ENCODE measurements around the gene SUPV3L1. TPM values are rescaled to one million over a fixed set of nuclear protein-coding genes. Genes with fewer than 3 reads are reported as not detected.

SUPV3L1 gene
- total RNA-seq, 2 experiments from 2014 or later = 78.1 to 78.7 TPM

DNA sequence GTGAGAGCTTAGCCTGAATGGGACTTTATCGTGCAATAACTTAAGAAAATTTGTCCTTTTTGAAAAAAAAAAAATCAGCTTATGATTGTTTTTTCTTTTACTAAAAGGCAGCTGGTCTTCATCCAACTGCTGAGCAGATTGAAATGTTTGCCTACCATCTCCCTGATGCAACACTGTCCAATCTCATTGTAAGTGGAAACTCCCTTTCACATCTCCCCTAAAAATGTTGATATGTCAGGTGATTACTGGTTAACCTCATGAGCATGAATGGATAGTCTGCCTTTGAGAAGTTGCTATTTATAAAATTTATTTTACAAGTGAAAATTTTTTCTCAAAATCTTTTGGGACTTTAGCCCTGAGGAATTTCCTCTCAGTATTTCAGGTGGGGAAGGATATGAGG, 22.3 kb downstream of the SUPV3L1 start:
- ChIA-PET CTCF (no interaction called here), POLR2A (no interaction called here)
- Mint-ChIP-seq H3K9me3 (no peaks in the 10 kb centered on the region), H3K36me3 (ENCODE audit: low read depth) (peaks cover 81% of the 10 kb centered on the region), H3K4me3 (no peak overlapping the region), H3K4me1 (ENCODE audit: low read depth) (no peaks in the 10 kb centered on the region), H3K27me3 (no peaks in the 10 kb centered on the region), H3K27ac (no peak overlapping the region)
- TF ChIP-seq, protein P1, sequence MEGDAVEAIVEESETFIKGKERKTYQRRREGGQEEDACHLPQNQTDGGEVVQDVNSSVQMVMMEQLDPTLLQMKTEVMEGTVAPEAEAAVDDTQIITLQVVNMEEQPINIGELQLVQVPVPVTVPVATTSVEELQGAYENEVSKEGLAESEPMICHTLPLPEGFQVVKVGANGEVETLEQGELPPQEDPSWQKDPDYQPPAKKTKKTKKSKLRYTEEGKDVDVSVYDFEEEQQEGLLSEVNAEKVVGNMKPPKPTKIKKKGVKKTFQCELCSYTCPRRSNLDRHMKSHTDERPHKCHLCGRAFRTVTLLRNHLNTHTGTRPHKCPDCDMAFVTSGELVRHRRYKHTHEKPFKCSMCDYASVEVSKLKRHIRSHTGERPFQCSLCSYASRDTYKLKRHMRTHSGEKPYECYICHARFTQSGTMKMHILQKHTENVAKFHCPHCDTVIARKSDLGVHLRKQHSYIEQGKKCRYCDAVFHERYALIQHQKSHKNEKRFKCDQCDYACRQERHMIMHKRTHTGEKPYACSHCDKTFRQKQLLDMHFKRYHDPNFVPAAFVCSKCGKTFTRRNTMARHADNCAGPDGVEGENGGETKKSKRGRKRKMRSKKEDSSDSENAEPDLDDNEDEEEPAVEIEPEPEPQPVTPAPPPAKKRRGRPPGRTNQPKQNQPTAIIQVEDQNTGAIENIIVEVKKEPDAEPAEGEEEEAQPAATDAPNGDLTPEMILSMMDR (IDR thresholded peaks at IDR 0.05) = no peak
- Histone ChIP-seq H3K9me3 (ENCODE audit: control insufficient read depth in 1 of 2, insufficient read depth in 1 of 2, low read length in 2 of 2) (no peaks in the 10 kb centered on the region), H3K27ac (ENCODE audit: low read depth in 1 of 2, low read length in 2 of 2) (peak overlapping the region in 1 of 2 donors; percentile 1), H3K36me3 (ENCODE audit: insufficient read depth, low read length) (peaks cover 61% of the 10 kb centered on the region), H3K4me3 (ENCODE audit: low read length) (no peak overlapping the region), H3K27me3 (ENCODE audit: control insufficient read depth in 1 of 2, insufficient read depth in 2 of 2, low read length in 2 of 2) (no peaks in the 10 kb centered on the region), H3K4me1 (ENCODE audit: insufficient read depth, low read length) (peaks cover 22% of the 10 kb centered on the region)
- DNase-seq (peak in 3 of 14 experiments; percentile 50 to 63 (median 53)), ATAC-seq (ENCODE audit: poor library complexity) (peak; percentile 71)
- intact Hi-C loops (cut with DNase I, micrococcal nuclease) = no loop called here

DNA sequence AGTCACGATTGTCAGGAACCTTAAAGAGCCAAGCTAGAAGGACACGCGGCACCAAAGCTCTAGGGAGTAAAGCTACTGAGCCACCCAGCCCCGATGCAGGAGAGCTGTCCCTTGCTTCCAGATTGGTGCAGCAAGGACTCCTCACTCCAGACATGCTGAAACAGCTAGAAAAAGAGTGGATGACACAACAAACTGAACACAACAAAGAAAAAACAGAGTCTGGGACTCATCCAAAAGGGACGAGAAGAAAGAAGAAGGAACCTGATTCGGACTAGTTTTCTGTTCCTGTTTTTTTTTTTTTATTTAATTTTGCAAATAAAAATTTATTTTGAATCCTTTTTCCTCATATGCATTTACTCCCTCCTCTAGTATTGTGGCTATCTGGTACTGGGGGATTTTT, 28.7 kb downstream of the SUPV3L1 start:
- no peaks in the 10 kb centered on the region for H3K9me3 Mint-ChIP-seq
- peaks cover 42% of the 10 kb centered on the region for H3K36me3 ChIP-seq (ENCODE audit: insufficient read depth, low read length)
- no peak for ATAC-seq (ENCODE audit: poor library complexity)
- no peak overlapping the region for H3K27ac Mint-ChIP-seq
- no peak overlapping the region for H3K4me3 ChIP-seq (ENCODE audit: low read length)
- no peak for DNase-seq
- H3K27ac ChIP-seq (ENCODE audit: low read depth in 1 of 2, low read length in 2 of 2) = no peak overlapping the region
- peaks cover 52% of the 10 kb centered on the region for H3K36me3 Mint-ChIP-seq (ENCODE audit: low read depth)
- POLR2A ChIA-PET = no interaction called here
- intact Hi-C loops (cut with DNase I, micrococcal nuclease) = no loop called here
- peaks cover 18% of the 10 kb centered on the region for H3K4me1 ChIP-seq (ENCODE audit: insufficient read depth, low read length)
- no peaks in the 10 kb centered on the region for H3K9me3 ChIP-seq (ENCODE audit: control insufficient read depth in 1 of 2, insufficient read depth in 1 of 2, low read length in 2 of 2)
- peaks cover 5% of the 10 kb centered on the region for H3K4me1 Mint-ChIP-seq (ENCODE audit: low read depth)
- CTCF ChIA-PET = no interaction called here
- H3K27me3 ChIP-seq (ENCODE audit: control insufficient read depth in 1 of 2, insufficient read depth in 2 of 2, low read length in 2 of 2) = no peaks in the 10 kb centered on the region
- no peaks in the 10 kb centered on the region for H3K27me3 Mint-ChIP-seq
- H3K4me3 Mint-ChIP-seq = no peak overlapping the region
- TF ChIP-seq, protein P1 (IDR thresholded peaks at IDR 0.05) = no peak

DNA sequence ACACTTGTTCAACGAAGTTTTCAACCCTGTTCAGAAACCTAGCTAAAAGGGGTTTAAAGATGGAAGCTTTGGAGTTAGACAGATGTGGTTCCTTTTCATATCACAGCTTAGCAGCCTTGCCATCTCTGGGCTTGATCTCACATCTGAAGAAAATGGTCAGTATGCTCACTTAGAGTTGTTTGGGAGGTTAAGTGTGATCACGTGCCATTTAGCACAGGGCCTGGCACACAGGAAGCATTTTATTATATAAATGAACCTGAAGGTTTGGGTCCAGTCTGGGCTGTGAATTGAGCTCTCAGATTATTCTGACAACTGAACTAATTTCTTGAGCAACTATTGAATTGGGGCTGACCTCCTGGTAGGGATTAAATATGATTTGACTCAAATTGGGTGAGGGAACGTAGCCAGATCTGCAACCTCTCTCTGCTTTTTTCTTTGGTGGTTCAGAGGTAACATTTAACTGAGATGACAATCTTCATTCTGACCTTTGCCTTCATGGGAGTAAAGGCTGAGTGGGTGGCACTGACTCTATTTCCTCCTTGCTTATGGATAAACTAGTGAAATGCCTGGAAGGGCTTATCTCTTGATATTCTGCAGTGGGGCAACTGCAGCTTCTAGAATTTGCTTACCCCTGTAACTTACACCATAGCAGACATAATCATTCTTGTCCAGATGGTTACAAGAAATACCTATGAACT, 29.9 kb downstream of the SUPV3L1 start:
- DNase-seq = no peak
- TF ChIP-seq, protein P1 (IDR thresholded peaks at IDR 0.05) = no peak
- Histone ChIP-seq H3K9me3 (ENCODE audit: control insufficient read depth in 1 of 2, insufficient read depth in 1 of 2, low read length in 2 of 2) (no peaks in the 10 kb centered on the region), H3K4me1 (ENCODE audit: insufficient read depth, low read length) (peaks cover 16% of the 10 kb centered on the region), H3K27me3 (ENCODE audit: control insufficient read depth in 1 of 2, insufficient read depth in 2 of 2, low read length in 2 of 2) (no peaks in the 10 kb centered on the region), H3K27ac (ENCODE audit: low read depth in 1 of 2, low read length in 2 of 2) (no peak overlapping the region), H3K36me3 (ENCODE audit: insufficient read depth, low read length) (peaks cover 34% of the 10 kb centered on the region), H3K4me3 (ENCODE audit: low read length) (no peak overlapping the region)
- Mint-ChIP-seq H3K4me1 (ENCODE audit: low read depth) (peaks cover 17% of the 10 kb centered on the region), H3K27me3 (no peaks in the 10 kb centered on the region), H3K9me3 (no peaks in the 10 kb centered on the region), H3K4me3 (no peak overlapping the region), H3K27ac (no peak overlapping the region), H3K36me3 (ENCODE audit: low read depth) (peaks cover 45% of the 10 kb centered on the region)
- POLR2A ChIA-PET = no interaction called here
- CTCF ChIA-PET = no interaction called here
- intact Hi-C loops (cut with DNase I, micrococcal nuclease) = no loop called here
- ATAC-seq (ENCODE audit: poor library complexity) = no peak

All from CD4-positive, alpha-beta T cell (primary cell).